H9 (cell line): Measurements from ENCODE around the gene PTCD1. TPM values are rescaled to one million over a fixed set of nuclear protein-coding genes. Genes with fewer than 3 reads are reported as not detected.

ENCODE experiments used
- DNase-seq: peaks from one replicate; pipeline ENCODE4 v3.0.0-alpha.2; 2017
- H2AFZ ChIP-seq: one replicate; pipeline ENCODE4 v1.6.1; 2013; ENCODE audit warnings: mild to moderate bottlenecking, low read length, control low read depth, moderate library complexity
- H2AK5ac ChIP-seq: 2 replicates; pipeline ENCODE4 v1.6.1; 2013; ENCODE audit warnings: low read length, control low read depth, mixed read lengths; ENCODE audit not compliant: insufficient read length
- H2BK120ac ChIP-seq: one replicate; pipeline ENCODE4 v1.6.1; 2013; ENCODE audit warnings: low read depth, mild to moderate bottlenecking, low read length, control low read depth, inconsistent platforms; ENCODE audit not compliant: poor library complexity, severe bottlenecking
- H2BK12ac ChIP-seq: 2 replicates; pipeline ENCODE4 v1.6.1; 2013; ENCODE audit warnings: low read length, control low read depth, mixed read lengths, low read depth; ENCODE audit not compliant: insufficient read length
- H2BK15ac ChIP-seq: 2 replicates; pipeline ENCODE4 v1.6.1; 2013; ENCODE audit warnings: low read depth, low read length, control low read depth
- H2BK20ac ChIP-seq: one replicate; pipeline ENCODE4 v1.6.1; 2013; ENCODE audit warnings: low read depth, mild to moderate bottlenecking, low read length, control low read depth, inconsistent platforms; ENCODE audit not compliant: poor library complexity, severe bottlenecking
- H2BK5ac ChIP-seq: 2 replicates; pipeline ENCODE4 v1.6.1; 2013; ENCODE audit warnings: low read length, control low read depth, mixed read lengths; ENCODE audit not compliant: insufficient read length
- H3K14ac ChIP-seq: 2 replicates; pipeline ENCODE4 v1.6.1; 2013; ENCODE audit warnings: low read length, control low read depth; ENCODE audit not compliant: insufficient read depth
- H3K18ac ChIP-seq: 2 replicates; pipeline ENCODE4 v1.6.1; 2013; ENCODE audit warnings: low read depth, mild to moderate bottlenecking, mixed read lengths, low read length, control low read depth; ENCODE audit not compliant: insufficient read length
- H3K23ac ChIP-seq: 2 replicates; pipeline ENCODE4 v1.6.1; 2013; ENCODE audit warnings: low read length, control low read depth, mixed read lengths, low read depth; ENCODE audit not compliant: insufficient read length
- H3K23me2 ChIP-seq: 2 replicates; pipeline ENCODE4 v1.6.1; 2013; ENCODE audit warnings: low read depth, mild to moderate bottlenecking, mixed read lengths, low read length, control low read depth; ENCODE audit not compliant: insufficient read length, poor library complexity, severe bottlenecking
- H3K27ac ChIP-seq: 2 replicates; pipeline ENCODE4 v1.5.1; 2013; ENCODE audit warnings: low read length, control low read depth, mixed read lengths, low read depth; ENCODE audit not compliant: insufficient read length
- H3K27me3 ChIP-seq: 2 replicates; pipeline ENCODE4 v1.6.1; 2013; ENCODE audit warnings: low read length, control low read depth, inconsistent platforms; ENCODE audit not compliant: insufficient read depth
- H3K4ac ChIP-seq: 2 replicates; pipeline ENCODE4 v1.6.1; 2013; ENCODE audit warnings: low read depth, mild to moderate bottlenecking, control low read depth, inconsistent platforms, low read length, moderate library complexity
- H3K4me1 ChIP-seq: 2 replicates; pipeline ENCODE4 v1.6.1; 2013; ENCODE audit warnings: low read length, control low read depth, inconsistent platforms; ENCODE audit not compliant: insufficient read depth
- H3K4me2 ChIP-seq: 2 replicates; pipeline ENCODE4 v1.6.1; 2013; ENCODE audit warnings: low read length, control low read depth, mixed read lengths; ENCODE audit not compliant: insufficient read length, insufficient read depth
- H3K56ac ChIP-seq: 2 replicates; pipeline ENCODE4 v1.6.1; 2013; ENCODE audit warnings: low read depth, mild to moderate bottlenecking, mixed read lengths, low read length, control low read depth; ENCODE audit not compliant: insufficient read length
- H3K79me1 ChIP-seq: 2 replicates; pipeline ENCODE4 v1.6.1; 2013; ENCODE audit warnings: low read depth, mild to moderate bottlenecking, moderate library complexity, low read length, control low read depth, inconsistent platforms; ENCODE audit not compliant: insufficient read depth, poor library complexity, severe bottlenecking
- H3K79me2 ChIP-seq: 2 replicates; pipeline ENCODE4 v1.6.1; 2013; ENCODE audit warnings: low read length, control low read depth, inconsistent platforms; ENCODE audit not compliant: insufficient read depth
- H3K9ac ChIP-seq: 2 replicates; pipeline ENCODE4 v1.6.1; 2013; ENCODE audit warnings: low read length, control low read depth, mixed read lengths; ENCODE audit not compliant: insufficient read length; ENCODE audit errors: extremely low read depth
- H3K9me3 ChIP-seq: one replicate; pipeline ENCODE4 v1.6.1; 2013; ENCODE audit warnings: low read depth, low read length, inconsistent platforms; ENCODE audit not compliant: control insufficient read depth
- H3T11ph ChIP-seq: one replicate; pipeline ENCODE4 v1.6.1; 2013; ENCODE audit warnings: mild to moderate bottlenecking, low read length, control low read depth, inconsistent platforms
- H4K20me1 ChIP-seq: one replicate; pipeline ENCODE4 v1.6.1; 2013; ENCODE audit not compliant: control insufficient read depth, insufficient read length, insufficient read depth
- H4K5ac ChIP-seq: 2 replicates; pipeline ENCODE4 v1.6.1; 2013; ENCODE audit warnings: low read depth, mild to moderate bottlenecking, mixed read lengths, low read length, control low read depth; ENCODE audit not compliant: insufficient read length
- H4K8ac ChIP-seq: replicated peaks from 2 replicates; pipeline ENCODE4 v1.6.1; 2013; ENCODE audit warnings: low read length, control low read depth, mixed read lengths, low read depth; ENCODE audit not compliant: insufficient read length
- H4K91ac ChIP-seq: 2 replicates; pipeline ENCODE4 v1.6.1; 2013; ENCODE audit warnings: low read depth, mild to moderate bottlenecking, moderate library complexity, mixed read lengths, low read length, control low read depth; ENCODE audit not compliant: insufficient read length
- H3K27ac Mint-ChIP-seq, 3 experiments: 2 replicates in 2 of 3; 3 replicates in 1 of 3; pipeline ENCODE4 v1.8.0; 2020 to 2021; ENCODE audit warnings: mixed read lengths in 3 of 3, mild to moderate bottlenecking in 1 of 3, moderate library complexity in 1 of 3
- H3K27me3 Mint-ChIP-seq: 2 replicates; pipeline ENCODE4 v1.8.0; 2021; ENCODE audit warnings: low read depth, mild to moderate bottlenecking, moderate library complexity, mixed read lengths
- H3K36me3 Mint-ChIP-seq, 3 experiments: 2 replicates in 2 of 3; 3 replicates in 1 of 3; pipeline ENCODE4 v1.8.0; 2020 to 2021; ENCODE audit warnings: low read depth in 3 of 3, mixed read lengths in 3 of 3; ENCODE audit not compliant: insufficient read depth in 1 of 3
- H3K4me1 Mint-ChIP-seq, 2 experiments: 2 replicates each; pipeline ENCODE4 v1.8.0; 2020; ENCODE audit warnings: mixed read lengths in 2 of 2
- H3K4me3 Mint-ChIP-seq, 2 experiments: 2 replicates in 1 of 2; 3 replicates in 1 of 2; pipeline ENCODE4 v1.8.0; 2020 to 2021; ENCODE audit warnings: mild to moderate bottlenecking in 2 of 2, mixed read lengths in 2 of 2, moderate library complexity in 1 of 2
- H3K9me3 Mint-ChIP-seq, 2 experiments: 2 replicates in 1 of 2; 3 replicates in 1 of 2; pipeline ENCODE4 v1.8.0; 2020; ENCODE audit warnings: mild to moderate bottlenecking in 2 of 2, mixed read lengths in 2 of 2, moderate library complexity in 1 of 2
- WGBS: extraction: QIAGEN DNeasy Blood & Tissue Kit; methylation state at CpG from one replicate; pipeline ENCODE4 v1.1.7; 2013; ENCODE audit warnings: missing lambda C conversion rate, low lambda C conversion rate, mixed read lengths; ENCODE audit not compliant: insufficient read length; ENCODE audit errors: extremely low coverage; 5-methylcytosine and 5-hydroxymethylcytosine counted together
- total RNA-seq: library from RNA; stranded (reverse); gene quantifications from 2 replicates; pipeline ENCODE4 v1.2.1, GENCODE V29; 2021
- TF ChIP-seq, protein P1 (sequence below): fragments of 200-600 bp; sonication (generic); conservative IDR thresholded peaks from 3 replicates; pipeline ENCODE4 v1.8.0; 2021; ENCODE audit warnings: antibody characterized with exemption, mild to moderate bottlenecking

Gene PTCD1
- total RNA-seq, 1 experiment from 2014 or later: 12.8 TPM

DNA sequence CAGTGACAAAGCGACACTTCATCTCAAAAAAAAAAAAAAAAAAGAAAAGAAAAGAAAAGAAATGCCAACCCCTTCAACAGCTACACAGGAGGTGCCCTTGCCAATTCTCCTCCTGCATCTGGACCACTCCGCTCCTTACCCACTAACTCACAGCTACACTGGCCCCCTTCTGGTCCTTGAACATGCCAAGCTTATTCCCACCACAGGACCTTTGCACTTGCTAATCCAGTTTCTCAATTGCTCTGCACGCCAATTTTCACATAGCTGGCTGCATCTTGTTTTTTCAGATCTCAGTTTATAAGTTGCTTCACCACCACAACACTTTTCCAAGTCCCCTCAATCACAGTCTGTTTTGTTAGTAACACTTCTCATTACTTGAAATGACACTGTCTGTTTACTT, 35.7 kb downstream of the PTCD1 start:
- H4K91ac ChIP-seq: no peak overlapping the region
- H3K4ac ChIP-seq: no peak overlapping the region
- H2AK5ac ChIP-seq: no peak overlapping the region
- no peak overlapping the region for H2AFZ ChIP-seq
- no peak overlapping the region for H3T11ph ChIP-seq
- no peak overlapping the region for H3K9ac ChIP-seq
- Mint-ChIP-seq H3K9me3 (no peaks in the 10 kb centered on the region), H3K4me1 (peaks cover 14% of the 10 kb centered on the region in 2 experiments), H3K36me3 (peaks cover 46 to 72% (median 68%) of the 10 kb centered on the region in 3 experiments), H3K4me3 (no peak overlapping the region), H3K27ac (no peak overlapping the region), H3K27me3 (no peaks in the 10 kb centered on the region; the same call in 1 of the 2 replicates)
- no peaks in the 10 kb centered on the region for H4K20me1 ChIP-seq
- no peak overlapping the region for H2BK12ac ChIP-seq
- no peak for DNase-seq
- H3K79me2 ChIP-seq: peaks cover 25% of the 10 kb centered on the region; the same call in 1 of the 2 replicates
- H3K14ac ChIP-seq: no peak overlapping the region
- no peaks in the 10 kb centered on the region for H3K9me3 ChIP-seq
- no peak overlapping the region for H2BK5ac ChIP-seq
- no peak overlapping the region for H4K8ac ChIP-seq
- no peak overlapping the region for H2BK15ac ChIP-seq
- H3K23me2 ChIP-seq: peaks cover 6% of the 10 kb centered on the region
- no peak overlapping the region for H3K18ac ChIP-seq
- H3K4me1 ChIP-seq: no peaks in the 10 kb centered on the region
- H4K5ac ChIP-seq: no peak overlapping the region
- H2BK20ac ChIP-seq: no peak overlapping the region
- no peak overlapping the region for H3K27ac ChIP-seq
- H3K27me3 ChIP-seq: no peaks in the 10 kb centered on the region
- TF ChIP-seq, protein P1, sequence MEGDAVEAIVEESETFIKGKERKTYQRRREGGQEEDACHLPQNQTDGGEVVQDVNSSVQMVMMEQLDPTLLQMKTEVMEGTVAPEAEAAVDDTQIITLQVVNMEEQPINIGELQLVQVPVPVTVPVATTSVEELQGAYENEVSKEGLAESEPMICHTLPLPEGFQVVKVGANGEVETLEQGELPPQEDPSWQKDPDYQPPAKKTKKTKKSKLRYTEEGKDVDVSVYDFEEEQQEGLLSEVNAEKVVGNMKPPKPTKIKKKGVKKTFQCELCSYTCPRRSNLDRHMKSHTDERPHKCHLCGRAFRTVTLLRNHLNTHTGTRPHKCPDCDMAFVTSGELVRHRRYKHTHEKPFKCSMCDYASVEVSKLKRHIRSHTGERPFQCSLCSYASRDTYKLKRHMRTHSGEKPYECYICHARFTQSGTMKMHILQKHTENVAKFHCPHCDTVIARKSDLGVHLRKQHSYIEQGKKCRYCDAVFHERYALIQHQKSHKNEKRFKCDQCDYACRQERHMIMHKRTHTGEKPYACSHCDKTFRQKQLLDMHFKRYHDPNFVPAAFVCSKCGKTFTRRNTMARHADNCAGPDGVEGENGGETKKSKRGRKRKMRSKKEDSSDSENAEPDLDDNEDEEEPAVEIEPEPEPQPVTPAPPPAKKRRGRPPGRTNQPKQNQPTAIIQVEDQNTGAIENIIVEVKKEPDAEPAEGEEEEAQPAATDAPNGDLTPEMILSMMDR: no peak
- H2BK120ac ChIP-seq: no peak overlapping the region
- no CpG with 5 or more reads among the region's 3 CpGs for WGBS
- no peak overlapping the region for H3K23ac ChIP-seq
- no peak overlapping the region for H3K56ac ChIP-seq
- no peak overlapping the region for H3K4me2 ChIP-seq
- peaks cover 12% of the 10 kb centered on the region for H3K79me1 ChIP-seq
